HG03159 (cell line): ENCODE results near the gene ITPRID2.
"Not testable (repeated sequence)": the region's sequence is repeated elsewhere in the genome, so short reads cannot be mapped to it uniquely, and the experiment has no call there.

Experiments
- ATAC-seq: cut with Tn5 transposase; IDR thresholded peaks from one replicate; pipeline ENCODE4 v1.9.1; 2021; ENCODE audit warnings: mild to moderate bottlenecking, moderate library complexity; ENCODE audit not compliant: unreplicated experiment

ITPRID2 gene

DNA sequence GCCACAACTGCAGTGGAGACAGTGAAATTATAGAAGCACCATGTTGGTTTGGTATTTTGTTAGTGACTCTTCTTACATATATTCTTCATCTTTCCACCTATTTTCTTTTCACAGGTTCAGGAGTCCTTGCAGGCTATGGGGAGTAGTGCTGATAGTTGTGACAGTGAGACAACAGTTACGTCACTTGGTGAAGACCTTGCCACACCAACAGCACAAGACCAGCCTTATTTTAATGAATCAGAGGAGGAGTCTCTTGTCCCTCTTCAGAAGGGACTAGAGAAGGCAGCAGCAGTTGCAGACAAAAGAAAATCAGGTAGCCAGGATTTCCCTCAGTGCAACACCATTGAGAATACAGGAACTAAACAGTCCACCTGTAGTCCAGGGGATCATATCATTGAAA, 23.6 kb downstream of the ITPRID2 start:
- no peak for ATAC-seq

DNA sequence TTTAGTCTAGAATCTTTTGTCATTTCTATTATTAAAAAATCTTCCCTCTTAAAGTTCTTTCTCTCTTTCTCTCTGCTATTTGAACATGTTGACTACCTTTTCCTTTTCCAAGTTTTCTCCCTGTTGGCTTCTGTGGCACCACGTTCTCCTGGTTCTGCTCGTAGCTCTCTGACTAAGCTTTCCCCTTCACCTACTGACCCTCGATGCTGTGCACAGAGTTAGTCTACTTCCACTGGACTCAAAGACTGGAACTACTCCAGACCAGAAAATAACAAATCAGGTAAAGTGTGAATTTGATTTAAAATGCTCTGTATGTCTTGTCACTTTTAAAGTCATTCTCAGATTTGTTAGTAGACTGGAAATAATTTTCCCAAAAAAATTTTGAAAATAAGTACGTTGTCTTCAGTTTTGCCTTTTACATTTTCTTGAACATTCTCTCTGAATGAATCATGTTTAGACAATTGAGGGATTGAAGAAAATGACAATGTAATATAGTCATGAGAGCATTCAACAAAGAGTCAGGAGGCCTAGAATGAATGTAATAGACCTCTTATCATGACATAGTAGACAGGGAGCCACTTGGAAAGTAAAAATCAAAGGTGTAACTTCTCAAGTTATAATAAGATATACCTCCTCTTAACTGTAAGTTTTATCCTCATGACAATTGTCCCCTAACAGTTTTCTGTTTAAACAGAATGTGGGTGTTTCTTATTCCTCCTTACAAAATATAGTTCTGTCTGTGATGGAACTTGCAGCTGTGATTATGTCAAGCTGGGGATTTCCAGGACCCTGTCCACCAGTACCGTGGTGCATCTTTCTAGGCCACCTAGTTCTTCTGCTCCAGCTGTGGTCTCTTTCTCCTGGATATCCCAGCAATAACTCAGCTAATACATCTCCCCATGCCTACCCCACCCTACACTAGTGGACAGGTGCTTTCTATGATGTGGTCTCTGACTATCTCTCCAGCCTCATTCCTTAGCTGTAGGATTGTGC, 25.5 kb downstream of the ITPRID2 start:
- ATAC-seq = no peak

DNA sequence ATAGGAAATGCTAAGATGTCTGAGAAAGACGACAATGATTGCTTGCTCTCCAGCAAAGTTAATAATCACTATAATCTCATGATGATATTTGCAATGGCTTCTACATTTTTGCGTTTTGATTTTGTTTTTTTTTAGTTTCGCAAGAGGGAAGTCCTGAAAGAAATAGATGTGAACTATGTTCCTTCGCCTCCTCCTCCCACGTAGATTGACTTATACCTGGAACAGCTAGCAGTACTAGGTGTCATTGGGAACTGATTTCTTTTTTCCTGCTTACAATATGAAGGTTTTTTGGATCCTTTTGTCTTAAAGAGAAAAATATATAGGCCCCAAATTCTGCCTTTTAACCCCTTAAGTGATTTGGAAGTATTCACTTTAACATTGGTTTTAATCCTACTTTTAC, 26.7 kb downstream of the ITPRID2 start:
- ATAC-seq = no peak

DNA sequence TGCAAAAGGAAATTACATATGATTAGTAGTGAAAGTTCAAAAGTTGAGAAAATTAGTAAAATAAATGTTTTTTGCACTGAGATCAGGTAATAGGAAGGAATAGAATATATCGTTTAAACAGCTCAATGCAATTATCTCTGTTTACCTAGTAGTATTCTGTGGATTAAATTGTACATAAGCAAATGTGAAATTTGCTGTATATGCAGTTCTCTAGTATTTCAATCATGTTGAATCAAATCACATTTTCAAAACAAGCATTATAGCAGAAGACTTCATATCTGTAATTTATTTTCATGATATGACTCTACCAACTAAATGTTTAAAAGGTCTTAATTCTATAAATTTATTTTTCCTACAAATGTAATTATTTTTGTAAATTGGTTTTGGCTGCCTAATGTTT, 31.6 kb downstream of the ITPRID2 start:
- no peak for ATAC-seq

DNA sequence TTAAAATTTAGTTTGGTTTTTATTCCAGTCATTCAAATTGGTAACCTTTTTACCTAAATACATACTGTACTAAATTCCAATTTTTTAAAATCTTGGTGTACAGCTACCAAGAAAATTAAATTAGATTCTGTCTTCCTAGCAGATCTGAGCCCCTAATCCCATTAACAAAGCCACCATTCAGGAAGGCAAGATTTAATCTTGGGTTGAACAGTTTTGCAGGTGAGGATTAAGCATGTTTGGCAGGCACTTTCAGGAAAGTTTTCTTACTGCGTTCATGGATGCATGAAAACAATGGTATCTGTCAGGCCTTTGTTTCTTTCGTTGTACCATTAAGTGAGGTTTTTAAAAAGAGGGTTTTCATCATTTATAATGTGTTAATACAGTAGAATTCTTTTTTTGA, 32.8 kb downstream of the ITPRID2 start:
- ATAC-seq = no peak

DNA sequence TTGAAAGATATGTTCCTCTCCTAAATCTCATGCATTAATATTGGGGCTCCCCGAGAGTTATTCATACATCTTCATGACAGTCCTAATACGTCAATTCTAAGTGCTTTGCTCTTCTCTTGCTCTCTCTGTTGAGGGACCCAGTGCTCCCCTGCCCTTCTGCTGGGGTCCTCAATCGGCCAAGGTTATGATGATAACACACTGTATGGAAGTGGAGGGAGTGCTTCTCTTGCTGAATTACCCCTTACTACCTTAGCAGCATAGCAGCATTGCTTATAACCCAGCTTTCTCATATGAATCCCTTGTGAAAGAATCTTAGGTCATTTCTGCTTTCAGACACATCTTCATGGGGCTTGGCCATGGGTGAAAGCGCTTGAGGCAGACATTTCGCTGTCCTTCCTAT, 43.2 kb downstream of the ITPRID2 start:
- no peak for ATAC-seq

DNA sequence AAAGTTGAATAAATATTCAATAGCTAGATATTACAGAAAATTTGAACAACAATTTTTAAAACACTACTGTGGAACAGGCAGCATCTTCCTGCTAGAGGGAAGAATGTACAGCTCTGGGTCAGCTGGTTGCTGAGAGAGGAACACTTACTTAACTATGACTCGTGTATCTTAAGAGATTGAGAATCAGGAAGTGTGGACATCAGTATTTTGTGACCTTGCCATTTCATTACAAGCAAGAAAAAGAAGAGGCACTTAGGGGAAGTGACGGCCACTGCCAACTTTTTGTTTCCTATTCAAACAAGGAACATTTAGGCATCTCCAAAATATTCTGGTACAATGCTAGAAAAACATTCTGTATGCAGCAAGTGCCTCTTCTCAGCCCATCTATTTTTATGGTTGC, 45.9 kb downstream of the ITPRID2 start:
- no peak for ATAC-seq

DNA sequence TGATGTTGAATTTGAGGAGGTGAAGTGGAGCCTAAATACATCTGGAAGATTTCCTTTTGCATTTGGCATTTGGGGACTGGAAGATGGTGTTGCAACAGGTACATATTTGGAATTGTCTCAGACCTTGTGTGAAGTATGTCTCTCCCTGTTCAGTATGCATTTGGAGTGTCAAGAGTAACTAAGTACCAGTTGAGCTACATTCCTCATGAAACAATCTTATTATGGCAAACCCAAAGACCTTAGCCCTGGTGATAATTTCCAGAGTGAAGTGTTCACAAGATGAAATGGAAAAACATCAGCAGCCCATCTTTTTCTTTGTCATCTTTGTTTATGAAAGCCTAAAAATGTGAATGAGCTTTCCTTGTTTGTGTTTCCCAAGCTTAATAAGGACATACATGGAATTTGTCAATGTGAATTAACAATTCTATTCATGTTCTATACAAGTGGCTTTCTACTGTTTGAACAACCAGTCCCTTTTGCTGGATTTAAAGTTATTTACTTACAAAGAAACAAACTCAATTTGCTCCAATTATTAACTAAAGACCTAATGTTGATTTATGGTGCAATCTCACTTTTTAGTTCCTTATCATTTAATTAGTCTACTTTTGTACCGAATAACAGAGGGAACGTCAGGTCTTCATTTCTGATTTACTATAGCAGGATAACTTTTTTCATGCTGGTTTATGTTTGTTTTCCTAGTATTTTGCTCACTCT, 52.0 kb downstream of the ITPRID2 start:
- no peak for ATAC-seq

DNA sequence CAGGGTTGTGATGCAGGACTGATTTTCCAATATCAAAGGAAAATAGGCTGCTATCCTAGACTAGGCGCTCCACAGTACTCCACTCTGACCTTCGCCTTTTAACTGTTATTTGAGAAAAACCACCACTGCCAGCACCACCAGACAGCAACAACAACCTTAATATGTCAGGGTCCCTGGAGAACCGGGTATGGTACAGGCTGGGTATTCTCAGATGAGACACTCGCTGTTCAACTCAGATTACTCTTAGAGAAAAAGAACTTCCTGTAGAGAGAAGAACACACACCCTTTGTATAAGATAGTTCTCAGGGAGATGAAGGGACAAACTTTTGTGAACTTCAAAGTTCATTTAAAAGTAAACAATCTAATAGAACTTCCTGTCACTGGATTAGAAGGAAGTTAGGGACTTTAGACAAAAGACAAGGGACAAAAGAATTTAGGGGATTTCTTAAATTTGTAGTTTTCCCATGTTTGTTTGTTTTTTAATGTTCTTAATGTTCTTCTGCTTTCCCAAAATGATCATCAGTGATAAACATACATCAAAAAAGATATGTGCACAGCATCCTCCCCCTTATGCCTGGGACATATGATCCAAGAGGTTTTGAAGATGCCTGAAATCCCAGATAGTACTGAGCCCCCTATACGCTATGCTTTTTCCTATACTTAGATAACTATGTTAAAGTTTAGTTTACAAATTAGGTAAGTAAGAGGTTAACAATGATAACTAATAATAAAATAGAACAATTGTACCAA, 52.8 kb downstream of the ITPRID2 start:
- no peak for ATAC-seq

DNA sequence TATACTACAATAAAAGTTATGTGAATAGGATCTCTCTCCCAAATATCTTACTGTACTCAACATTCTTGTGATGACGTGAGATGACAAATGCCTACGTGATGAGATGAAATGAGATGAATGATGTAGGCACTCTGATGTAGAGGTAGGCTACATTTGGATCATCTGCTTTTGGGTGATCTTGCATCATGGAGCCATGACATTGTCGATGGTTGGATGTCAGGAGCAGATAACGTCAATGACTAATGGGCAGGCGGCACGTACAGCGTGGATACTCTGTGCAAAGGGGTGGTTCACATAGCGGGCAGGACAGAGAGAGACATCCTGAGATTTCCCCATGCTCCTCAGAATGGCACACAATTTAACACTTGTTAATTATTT, 53.4 kb downstream of the ITPRID2 start:
- no peak for ATAC-seq

- no peak for ATAC-seq
These were observed 55.1 kb downstream of the ITPRID2 start for GRCh38 chr2:181946444-181947127.

GRCh38 chr2:181947273-181947672, 55.7 kb downstream of the ITPRID2 start:
- no peak for ATAC-seq

- ATAC-seq = no peak
These were observed 56.7 kb downstream of the ITPRID2 start for GRCh38 chr2:181948227-181948626.

GRCh38 chr2:181949047-181949446, 57.5 kb downstream of the ITPRID2 start:
- no peak for ATAC-seq

DNA sequence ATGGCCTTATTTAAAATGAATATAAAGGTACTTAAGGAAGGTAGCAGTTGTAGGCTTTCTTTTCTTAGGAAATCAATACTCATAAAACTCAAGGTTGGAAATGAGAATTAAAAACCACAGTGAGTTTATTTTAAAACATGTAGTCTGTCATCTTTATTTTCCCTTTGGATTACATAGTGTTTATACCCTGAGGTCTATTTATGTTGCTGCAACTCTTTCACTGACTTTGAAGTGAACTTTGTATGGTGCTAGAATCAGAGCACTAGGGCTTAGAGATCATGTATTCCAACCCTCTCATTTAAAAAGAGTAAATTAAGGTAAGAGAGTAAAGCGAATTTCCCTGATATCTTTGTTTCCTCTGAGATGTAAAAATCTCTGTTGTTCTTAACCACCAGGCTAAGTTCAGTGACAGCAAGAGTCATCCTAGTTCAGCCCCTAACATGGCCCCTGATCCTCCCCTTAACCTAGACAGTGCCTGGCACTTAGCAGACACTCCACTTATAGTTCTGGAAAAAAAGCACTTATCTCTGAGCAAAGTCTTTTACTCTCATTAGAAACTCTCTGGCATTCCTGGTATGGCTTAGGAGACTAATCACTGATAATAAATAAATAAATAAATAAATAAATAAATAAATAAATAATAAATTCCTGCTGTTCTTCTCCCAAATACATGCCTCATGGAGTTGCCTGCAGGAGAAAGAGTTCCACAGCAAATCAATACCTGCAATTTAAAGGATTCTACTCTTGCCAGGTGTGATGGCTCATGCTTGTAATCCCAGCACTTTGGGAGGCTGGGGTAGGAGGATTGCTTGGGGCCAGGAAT, 61.1 kb downstream of the ITPRID2 start:
- ATAC-seq = no peak

- peak; percentile 93 for ATAC-seq
These were observed 62.5 kb downstream of the ITPRID2 start for GRCh38 chr2:181953881-181954537.

- peak; percentile 4 for ATAC-seq
These were observed 63.0 kb downstream of the ITPRID2 start for GRCh38 chr2:181954538-181954883.

- ATAC-seq = no peak
These were observed 63.5 kb downstream of the ITPRID2 start for GRCh38 chr2:181955010-181955409.

GRCh38 chr2:181955866-181956265, 64.3 kb downstream of the ITPRID2 start:
- ATAC-seq = not testable (repeated sequence)

DNA sequence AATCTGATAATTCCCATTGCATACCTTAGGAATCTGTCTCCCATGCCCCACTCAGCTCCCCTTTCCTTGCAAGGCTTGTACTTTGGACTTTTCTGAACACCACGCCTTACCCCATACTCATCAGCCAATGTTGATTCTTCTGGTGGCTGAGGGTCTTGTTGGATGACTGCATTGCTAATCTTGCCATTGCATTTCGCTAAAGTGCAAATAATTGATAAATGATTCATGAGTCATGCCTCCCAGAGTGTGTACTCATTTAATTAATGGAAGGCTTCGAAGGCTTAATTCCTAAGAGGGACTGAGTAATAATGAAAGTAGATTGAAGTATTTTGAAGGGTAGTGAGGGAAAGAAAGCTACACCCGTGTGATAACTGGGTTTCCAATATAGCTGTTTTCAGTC, 66.1 kb downstream of the ITPRID2 start:
- ATAC-seq = no peak
